Diencephalon (tissue), 1 donor: ENCODE results near the gene HOXB1. TPM values are rescaled to one million over a fixed set of nuclear protein-coding genes. Genes with fewer than 3 reads are reported as not detected.

Source experiments
- small RNA-seq: library from RNA; depleted of rRNA; stranded (forward); fragments of <200 nt; gene quantifications from one replicate; pipeline ENCODE3, GENCODE V24; 2014
- total RNA-seq: library from RNA; depleted of rRNA; stranded (reverse); fragments of >200 nt; gene quantifications from one replicate; pipeline ENCODE4 v1.2.3, GENCODE V29; 2014

The HOXB1 gene
- total RNA-seq, result not detected

DNA sequence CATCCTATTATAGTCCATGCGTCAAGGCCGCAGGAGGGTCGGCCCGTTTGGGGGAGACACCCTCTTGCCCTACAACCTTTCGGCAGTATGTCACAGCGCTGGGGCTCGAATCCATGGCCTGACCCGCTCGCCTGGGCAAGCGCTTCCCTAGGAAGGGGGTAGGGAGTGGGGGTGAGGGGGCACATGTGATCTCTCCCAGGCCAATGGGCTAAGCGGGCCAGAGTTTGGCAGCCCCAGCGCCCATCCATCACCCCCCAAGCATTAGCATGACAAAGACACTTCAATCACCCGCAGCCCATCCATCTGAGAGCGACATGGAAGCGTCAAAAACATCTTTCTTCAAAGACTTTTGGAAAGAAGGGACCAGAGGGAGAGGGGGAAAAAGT, at the start of gene HOXB1:
Gene HOXB1 (minus strand): TSS at position 125 of the 386 bp plus-strand sequence. CDS start 107 bp downstream, at position 18.

GRCh38 chr17:48577946-48578615, 47.3 kb upstream of the HOXB1 start, which contains the start of gene HOXB4:
HOXB4 (minus strand) TSS chr17:48578350; CDS start chr17:48578319, 31 bp downstream.

DNA sequence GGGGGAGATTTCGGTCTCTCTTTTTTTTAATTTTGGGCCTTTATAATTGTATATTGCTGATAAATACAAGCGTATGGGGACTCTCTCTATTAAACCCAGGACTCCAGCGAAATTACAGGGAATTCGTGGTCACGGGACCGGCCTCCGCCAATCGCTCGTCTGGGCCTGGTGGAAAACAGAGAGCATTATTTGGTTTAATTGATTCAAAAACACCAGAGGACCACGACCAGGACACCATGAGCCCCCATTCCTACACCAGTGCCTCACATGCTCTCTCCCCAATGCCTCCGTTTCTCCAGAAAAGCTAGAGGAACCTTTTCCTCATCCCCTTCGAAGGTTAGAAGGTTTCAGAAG, 14.2 kb upstream of the HOXB1 start, which contains the start of gene HOXB2:
Gene HOXB2 (minus strand): TSS at position 88 of the 354 bp plus-strand sequence. CDS start 198 bp downstream, outside the sequence.

Small RNA genes within 50 kb of the gene (small RNA-seq; reads per million reads assigned to genes)
- gene RF00019, result not detected

Other genes with a start within 250 kb of the HOXB1 start
- 0.92 TPM for gene SKAP1, start 100.8 kb downstream of the HOXB1 start, total RNA-seq
- gene HOXB2, start 14.1 kb upstream of the HOXB1 start, total RNA-seq, result not detected
- gene HOXB4, start 47.3 kb upstream of the HOXB1 start, total RNA-seq, result not detected
- gene HOXB3, start 59.2 kb upstream of the HOXB1 start, total RNA-seq, result not detected
- not detected for gene HOXB5, start 62.8 kb upstream of the HOXB1 start, total RNA-seq
- gene HOXB6, start 74.0 kb upstream of the HOXB1 start, total RNA-seq, result not detected
- not detected for gene HOXB7, start 80.0 kb upstream of the HOXB1 start, total RNA-seq
- gene HOXB8, start 84.3 kb upstream of the HOXB1 start, total RNA-seq, result not detected
- gene HOXB9, start 95.3 kb upstream of the HOXB1 start, total RNA-seq, result not detected
- gene PRAC1, start 191.5 kb upstream of the HOXB1 start, total RNA-seq, result not detected
- not detected for gene PRAC2, start 192.2 kb upstream of the HOXB1 start, total RNA-seq
- not detected for gene HOXB13, start 197.7 kb upstream of the HOXB1 start, total RNA-seq